ENCODE results near the gene SEMA4D. TPM values are rescaled to one million over a fixed set of nuclear protein-coding genes. Genes with fewer than 3 reads are reported as not detected.

SEMA4D gene
- total RNA-seq, 4 donors from 2014 or later, result 13.4 to 27.3 (median 24.8) TPM

DNA sequence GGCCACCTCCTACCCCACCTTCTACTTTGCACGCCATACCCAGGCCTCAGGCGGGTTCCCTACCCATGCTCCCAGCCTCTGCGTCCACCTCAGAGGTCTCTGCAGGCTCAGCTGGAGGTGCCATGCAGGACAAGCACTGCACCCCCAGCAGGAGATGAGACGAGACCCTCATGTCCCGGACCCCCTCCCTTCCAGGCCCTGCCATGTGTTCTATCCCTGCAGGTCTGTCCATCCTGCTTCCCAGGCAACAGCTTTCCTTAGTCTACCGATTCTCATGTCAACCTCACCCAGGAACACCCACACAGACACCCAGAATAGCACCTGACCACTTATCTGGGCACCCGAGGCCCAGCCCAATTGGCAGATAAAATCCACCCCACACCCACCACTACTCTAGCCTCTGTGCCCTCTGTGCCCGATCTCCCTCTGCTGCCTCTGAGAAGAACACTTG lies 52.1 kb downstream of the SEMA4D start:
- no peak for DNase-seq (ENCODE audit: low spot score in 2 of 2)
- peaks cover 0 to 71% (median 55%) of the 10 kb centered on the region in 4 donors for H3K4me1 ChIP-seq

DNA sequence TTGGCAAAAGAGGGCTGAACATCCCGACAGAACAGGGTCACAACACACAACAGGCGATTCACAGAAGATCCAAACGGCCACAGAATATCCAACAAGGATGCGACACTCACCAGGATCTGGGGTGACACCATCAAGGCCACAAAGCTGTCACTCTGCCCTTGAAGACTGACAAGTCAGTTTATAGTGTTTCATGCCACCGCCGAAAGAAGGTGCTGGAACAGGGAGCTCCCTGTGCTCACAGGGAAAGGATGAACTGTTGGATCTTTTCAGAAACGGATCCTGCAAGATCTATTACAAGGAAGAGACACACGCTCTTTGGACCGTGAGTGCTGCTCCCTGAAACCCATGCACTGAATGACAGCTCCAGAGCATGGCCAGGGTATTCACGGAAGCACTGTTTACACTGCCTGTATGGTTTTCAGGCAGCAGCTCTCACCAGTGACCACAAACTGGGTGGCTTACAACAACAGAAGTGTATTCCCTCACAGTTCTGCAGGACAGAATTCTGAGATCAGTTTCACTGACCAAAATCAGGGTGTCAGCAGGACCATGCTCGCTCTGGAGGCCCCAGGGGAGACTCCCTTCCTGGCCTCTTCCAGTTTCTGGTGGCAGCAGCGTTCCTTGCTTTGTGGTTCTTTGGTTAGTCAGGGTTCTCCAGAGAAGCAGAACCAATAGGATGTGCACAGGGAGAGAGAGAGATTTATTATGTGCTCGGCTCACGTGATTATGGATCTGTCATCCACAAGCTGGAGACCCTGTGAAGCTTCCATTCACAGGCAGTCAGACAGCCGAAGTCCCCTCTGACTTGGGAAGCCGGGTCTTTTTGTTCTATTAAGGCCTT lies 52.8 kb downstream of the SEMA4D start:
- DNase-seq (ENCODE audit: low spot score in 2 of 2), result no peak
- H3K9me3 ChIP-seq, result no peaks in the 10 kb centered on the region
- no peaks in the 10 kb centered on the region for H3K27me3 ChIP-seq
- TF ChIP-seq, protein P1, sequence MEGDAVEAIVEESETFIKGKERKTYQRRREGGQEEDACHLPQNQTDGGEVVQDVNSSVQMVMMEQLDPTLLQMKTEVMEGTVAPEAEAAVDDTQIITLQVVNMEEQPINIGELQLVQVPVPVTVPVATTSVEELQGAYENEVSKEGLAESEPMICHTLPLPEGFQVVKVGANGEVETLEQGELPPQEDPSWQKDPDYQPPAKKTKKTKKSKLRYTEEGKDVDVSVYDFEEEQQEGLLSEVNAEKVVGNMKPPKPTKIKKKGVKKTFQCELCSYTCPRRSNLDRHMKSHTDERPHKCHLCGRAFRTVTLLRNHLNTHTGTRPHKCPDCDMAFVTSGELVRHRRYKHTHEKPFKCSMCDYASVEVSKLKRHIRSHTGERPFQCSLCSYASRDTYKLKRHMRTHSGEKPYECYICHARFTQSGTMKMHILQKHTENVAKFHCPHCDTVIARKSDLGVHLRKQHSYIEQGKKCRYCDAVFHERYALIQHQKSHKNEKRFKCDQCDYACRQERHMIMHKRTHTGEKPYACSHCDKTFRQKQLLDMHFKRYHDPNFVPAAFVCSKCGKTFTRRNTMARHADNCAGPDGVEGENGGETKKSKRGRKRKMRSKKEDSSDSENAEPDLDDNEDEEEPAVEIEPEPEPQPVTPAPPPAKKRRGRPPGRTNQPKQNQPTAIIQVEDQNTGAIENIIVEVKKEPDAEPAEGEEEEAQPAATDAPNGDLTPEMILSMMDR (IDR thresholded peaks at IDR 0.05), result no peak
- TF ChIP-seq EP300 (IDR thresholded peaks at IDR 0.05) (no peak), POLR2A (IDR thresholded peaks at IDR 0.05) (no peak)
- peaks cover 0 to 76% (median 59%) of the 10 kb centered on the region in 4 donors for H3K4me1 ChIP-seq
- 81 to 83% methylated on average over 16 of the region's 16 CpGs for WGBS, 2 donors
- H3K36me3 ChIP-seq, result no peaks in the 10 kb centered on the region
- H3K27ac ChIP-seq, result peak overlapping the region in 3 of 4 donors; percentile 55 to 88 (median 70)
- H3K4me3 ChIP-seq, result no peak overlapping the region

More for the DNA sequence above, 52.1 kb downstream of the SEMA4D start:
- no peaks in the 10 kb centered on the region for H3K27me3 ChIP-seq
- H3K36me3 ChIP-seq, result no peaks in the 10 kb centered on the region
- 92 to 99% methylated on average over 8 of the region's 8 CpGs for WGBS, 2 donors
- no peak overlapping the region for H3K4me3 ChIP-seq
- H3K27ac ChIP-seq, result peak overlapping the region in 2 of 4 donors; percentile 88 to 93
- H3K9me3 ChIP-seq, result no peaks in the 10 kb centered on the region
- TF ChIP-seq, protein P1 (IDR thresholded peaks at IDR 0.05), result no peak
- TF ChIP-seq POLR2A (IDR thresholded peaks at IDR 0.05) (no peak), EP300 (IDR thresholded peaks at IDR 0.05) (no peak)

DNA sequence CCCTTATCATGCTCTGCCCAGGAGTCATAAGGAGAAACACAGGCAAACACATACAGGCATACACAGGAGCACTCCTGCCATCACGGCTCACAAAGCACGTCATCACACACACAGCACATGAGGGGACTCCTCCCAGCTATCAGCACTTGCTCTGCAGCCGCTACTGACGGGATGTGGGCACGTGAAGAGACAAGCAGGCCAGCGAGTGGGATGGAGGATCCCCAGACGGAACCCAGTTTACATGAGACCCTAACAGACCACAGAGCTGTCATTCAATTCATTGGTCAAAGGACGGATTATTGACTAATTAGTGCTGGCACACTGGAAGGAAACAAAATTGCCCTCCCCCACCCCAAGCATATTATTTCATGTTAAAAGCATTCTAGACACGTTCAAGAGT lies 53.6 kb downstream of the SEMA4D start:
- TF ChIP-seq EP300 (IDR thresholded peaks at IDR 0.05) (no peak), POLR2A (IDR thresholded peaks at IDR 0.05) (no peak)
- TF ChIP-seq, protein P1 (IDR thresholded peaks at IDR 0.05), result no peak
- no peak overlapping the region for H3K4me3 ChIP-seq

DNA sequence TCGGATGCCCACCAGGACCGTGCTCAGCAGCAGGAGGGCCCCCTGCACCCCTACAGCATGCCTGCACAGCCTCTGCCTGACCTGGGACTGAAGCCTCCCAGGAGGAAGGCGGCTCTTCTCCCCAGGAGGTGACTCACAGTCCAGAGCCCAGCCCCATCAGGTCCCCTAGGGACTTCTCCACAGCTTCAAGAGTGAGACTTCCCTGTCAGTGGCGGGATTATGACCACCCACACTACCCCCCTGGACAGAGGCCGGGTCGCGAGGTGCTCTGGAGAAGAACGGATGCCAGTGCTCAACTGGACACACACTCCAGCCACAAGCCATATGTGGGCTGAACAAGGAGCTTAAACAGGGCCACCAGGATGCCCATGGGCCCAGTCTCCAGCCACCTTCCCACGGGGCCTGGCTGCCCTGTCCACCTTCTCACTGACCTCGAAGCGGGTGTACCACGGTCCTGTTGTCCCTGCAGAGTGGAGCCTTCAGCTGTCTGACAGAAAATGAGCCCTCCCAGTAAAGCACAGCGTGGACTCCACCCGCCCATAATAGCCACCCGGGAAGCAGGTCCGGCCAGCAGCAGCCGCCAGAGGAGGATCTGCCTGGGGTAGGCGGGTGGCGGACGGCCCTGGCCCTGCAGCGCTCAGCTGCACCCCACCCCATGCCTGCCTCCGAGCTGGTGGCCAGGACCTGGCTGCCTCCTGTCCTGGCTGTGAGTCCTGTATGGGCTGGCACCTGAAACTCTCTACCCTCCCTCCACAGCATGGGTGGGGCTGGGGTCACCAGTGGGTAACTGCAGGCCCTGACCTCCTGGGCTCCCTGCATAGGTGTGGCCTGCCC lies 54.7 kb downstream of the SEMA4D start:
- Histone ChIP-seq H3K27me3 (no peaks in the 10 kb centered on the region), H3K36me3 (no peaks in the 10 kb centered on the region), H3K4me1 (peaks cover 0 to 70% (median 59%) of the 10 kb centered on the region in 4 donors), H3K4me3 (no peak overlapping the region), H3K27ac (peak overlapping the region; percentile 22 to 88 (median 62)), H3K9me3 (no peaks in the 10 kb centered on the region)
- TF ChIP-seq, protein P1 (IDR thresholded peaks at IDR 0.05), result no peak
- TF ChIP-seq POLR2A (IDR thresholded peaks at IDR 0.05) (no peak), EP300 (IDR thresholded peaks at IDR 0.05) (no peak)
- 84 to 85% methylated on average over 15 to 22 of the region's 22 CpGs for WGBS, 2 donors
- DNase-seq (ENCODE audit: low spot score in 2 of 2), result no peak

More for the DNA sequence above, 53.6 kb downstream of the SEMA4D start:
- H3K4me1 ChIP-seq, result peaks cover 0 to 79% (median 64%) of the 10 kb centered on the region in 4 donors
- no peaks in the 10 kb centered on the region for H3K36me3 ChIP-seq
- H3K27me3 ChIP-seq, result no peaks in the 10 kb centered on the region
- no peak for DNase-seq (ENCODE audit: low spot score in 2 of 2)
- H3K27ac ChIP-seq, result peak overlapping the region; percentile 22 to 88 (median 62)
- no peaks in the 10 kb centered on the region for H3K9me3 ChIP-seq
- 47 to 55% methylated on average over 9 of the region's 9 CpGs for WGBS, 2 donors
